Measurements from ENCODE around the gene CEP95. TPM values are rescaled to one million over a fixed set of nuclear protein-coding genes. Genes with fewer than 3 reads are reported as not detected.
"Not testable (repeated sequence)": the region's sequence is repeated elsewhere in the genome, so short reads cannot be mapped to it uniquely, and the experiment has no call there.

The CEP95 gene
- total RNA-seq, 8 experiments from 2014 or later, result 26.6 to 101 (median 65.9) TPM

GRCh38 chr17:64572682-64573154 lies 65.9 kb downstream of the CEP95 start:
- Histone ChIP-seq H3K4me3 (no peak overlapping the region), H3K27ac (no peak overlapping the region), H3K4me1 (replicated peaks in 1 of 2) (no peaks in the 10 kb centered on the region)
- in situ Hi-C loops (cut with MboI; ENCODE audit: low pct_unique_long_range_greater_than_20kb in 2 of 9, low sequenced_read_pairs in 9 of 9, unreplicated experiment in 9 of 9), result loop anchor here in 1 of 9 experiments (25.0 kb wide), 1 partner anchor 165 kb away; no protein-coding TSS in a partner anchor
- peak in 2 of 8 experiments; percentile 45 to 59 for ATAC-seq (replicated peaks in 6 of 8)
- 48 to 100% (median 84%) methylated on average over 1 to 2 of the region's 3 CpGs; no CpG with 5 or more reads in 2 of the 10 experiments for WGBS, 10 experiments

GRCh38 chr17:64573214-64573613 lies 66.4 kb downstream of the CEP95 start:
- no peaks in the 10 kb centered on the region for H3K4me1 ChIP-seq (replicated peaks in 1 of 2)
- in situ Hi-C loops (cut with MboI; ENCODE audit: low pct_unique_long_range_greater_than_20kb in 2 of 9, low sequenced_read_pairs in 9 of 9, unreplicated experiment in 9 of 9), result loop anchor here in 1 of 9 experiments (25.0 kb wide), 1 partner anchor 164 kb away; no protein-coding TSS in a partner anchor
- ATAC-seq (replicated peaks in 6 of 8), result no peak
- no peak overlapping the region for H3K4me3 ChIP-seq
- H3K27ac ChIP-seq, result no peak overlapping the region

- H3K27ac ChIP-seq, result no peak overlapping the region
- no peak for ATAC-seq (replicated peaks in 6 of 8)
- in situ Hi-C loops (cut with MboI; ENCODE audit: low pct_unique_long_range_greater_than_20kb in 2 of 9, low sequenced_read_pairs in 9 of 9, unreplicated experiment in 9 of 9), result loop anchor here in 1 of 9 experiments (25.0 kb wide), 1 partner anchor 163 kb away; no protein-coding TSS in a partner anchor
- 40 to 100% (median 88%) methylated on average over 1 of the region's 1 CpG for WGBS, 10 experiments
- H3K4me1 ChIP-seq (replicated peaks in 1 of 2), result no peaks in the 10 kb centered on the region
- no peak overlapping the region for H3K4me3 ChIP-seq
Measured at GRCh38 chr17:64574646-64575045, 67.9 kb downstream of the CEP95 start.

GRCh38 chr17:64575431-64575830 lies 68.7 kb downstream of the CEP95 start:
- H3K4me3 ChIP-seq, result no peak overlapping the region
- WGBS, 10 experiments, result 50 to 100% (median 98%) methylated on average over 1 to 3 of the region's 3 CpGs; no CpG with 5 or more reads in 2 of the 10 experiments
- in situ Hi-C loops (cut with MboI; ENCODE audit: low pct_unique_long_range_greater_than_20kb in 2 of 9, low sequenced_read_pairs in 9 of 9, unreplicated experiment in 9 of 9), result no loop called here
- ATAC-seq (replicated peaks in 6 of 8), result no peak
- no peaks in the 10 kb centered on the region for H3K4me1 ChIP-seq (replicated peaks in 1 of 2)
- H3K27ac ChIP-seq, result no peak overlapping the region

- H3K27ac ChIP-seq; H3K4me1 ChIP-seq (replicated peaks in 1 of 2); ATAC-seq (replicated peaks in 6 of 8); H3K4me3 ChIP-seq; in situ Hi-C loops (cut with MboI; ENCODE audit: low pct_unique_long_range_greater_than_20kb in 2 of 9, low sequenced_read_pairs in 9 of 9, unreplicated experiment in 9 of 9): not testable (repeated sequence)
- WGBS, 10 experiments, result 80 to 100% (median 100%) methylated on average over 1 to 2 of the region's 4 CpGs; no CpG with 5 or more reads in 4 of the 10 experiments
Measured at GRCh38 chr17:64577025-64577424, 70.2 kb downstream of the CEP95 start.

- in situ Hi-C loops (cut with MboI; ENCODE audit: low pct_unique_long_range_greater_than_20kb in 2 of 9, low sequenced_read_pairs in 9 of 9, unreplicated experiment in 9 of 9), result no loop called here
- H3K27ac ChIP-seq, result no peak overlapping the region
- no peak for ATAC-seq (replicated peaks in 6 of 8)
- 71 to 100% (median 100%) methylated on average over 1 of the region's 1 CpG; no CpG with 5 or more reads in 1 of the 10 experiments for WGBS, 10 experiments
- H3K4me3 ChIP-seq, result no peak overlapping the region
- H3K4me1 ChIP-seq (replicated peaks in 1 of 2), result no peaks in the 10 kb centered on the region
Measured at GRCh38 chr17:64579917-64580316, 73.1 kb downstream of the CEP95 start.

GRCh38 chr17:64580384-64581315 lies 73.9 kb downstream of the CEP95 start:
- 57 to 100% (median 87%) methylated on average over 2 to 7 of the region's 7 CpGs; no CpG with 5 or more reads in 1 of the 10 experiments for WGBS, 10 experiments
- in situ Hi-C loops (cut with MboI; ENCODE audit: low pct_unique_long_range_greater_than_20kb in 2 of 9, low sequenced_read_pairs in 9 of 9, unreplicated experiment in 9 of 9), result no loop called here
- Histone ChIP-seq H3K4me3 (no peak overlapping the region), H3K4me1 (replicated peaks in 1 of 2) (no peaks in the 10 kb centered on the region), H3K27ac (no peak overlapping the region)
- peak in 1 of 8 experiments; percentile 49 for ATAC-seq (replicated peaks in 6 of 8)

- Histone ChIP-seq H3K4me3 (no peak overlapping the region), H3K27ac (no peak overlapping the region), H3K4me1 (replicated peaks in 1 of 2) (no peaks in the 10 kb centered on the region)
- in situ Hi-C loops (cut with MboI; ENCODE audit: low pct_unique_long_range_greater_than_20kb in 2 of 9, low sequenced_read_pairs in 9 of 9, unreplicated experiment in 9 of 9), result no loop called here
- peak in 2 of 8 experiments; percentile 60 to 73 for ATAC-seq (replicated peaks in 6 of 8)
- 59 to 100% (median 93%) methylated on average over 1 to 3 of the region's 3 CpGs; no CpG with 5 or more reads in 3 of the 10 experiments for WGBS, 10 experiments
Measured at GRCh38 chr17:64583038-64583437, 76.3 kb downstream of the CEP95 start.

- Histone ChIP-seq H3K27ac (no peak overlapping the region), H3K4me1 (replicated peaks in 1 of 2) (no peaks in the 10 kb centered on the region), H3K4me3 (no peak overlapping the region)
- in situ Hi-C loops (cut with MboI; ENCODE audit: low pct_unique_long_range_greater_than_20kb in 2 of 9, low sequenced_read_pairs in 9 of 9, unreplicated experiment in 9 of 9), result no loop called here
- 92 to 100% (median 100%) methylated on average over 1 to 2 of the region's 2 CpGs; no CpG with 5 or more reads in 1 of the 10 experiments for WGBS, 10 experiments
- no peak for ATAC-seq (replicated peaks in 6 of 8)
Measured at GRCh38 chr17:64585146-64585545, 78.4 kb downstream of the CEP95 start.

Other genes starting within 250 kb of the CEP95 start
- 10 to 100 TPM; 13.9 to 50.9 (median 23.9) TPM for gene TEX2, start 243.7 kb upstream of the CEP95 start, total RNA-seq
- 1 to 10 TPM in 3 of 8 experiments, under 1 TPM in 5; under 0.01 to 6.5 (median 0.51) TPM for gene PECAM1, start 116.1 kb upstream of the CEP95 start, total RNA-seq
- gene MILR1, start 57.9 kb upstream of the CEP95 start, total RNA-seq, result 1 to 10 TPM in 3 of 8 experiments, under 1 TPM in 1, not detected in 4; 0.73 to 2.1 (median 1.6) TPM
- 10 to 100 TPM; 10.8 to 33.2 (median 14.5) TPM for gene POLG2, start 9.9 kb upstream of the CEP95 start, total RNA-seq
- gene DDX5, start 688 bp upstream of the CEP95 start, total RNA-seq, result 1,000 to 10,000 TPM in 1 of 8 experiments, 100 to 1,000 TPM in 7; 340 to 1,038 (median 606) TPM
- gene SMURF2, start 155.3 kb downstream of the CEP95 start, total RNA-seq, result 10 to 100 TPM; 15.5 to 35.6 (median 19.1) TPM

All from motor neuron (in vitro differentiated cells).